ENCODE measurements around the gene ZDHHC12. TPM values are rescaled to one million over a fixed set of nuclear protein-coding genes. Genes with fewer than 3 reads are reported as not detected.

ZDHHC12 gene
- total RNA-seq, 1 experiment from 2014 or later: 35.2 TPM

DNA sequence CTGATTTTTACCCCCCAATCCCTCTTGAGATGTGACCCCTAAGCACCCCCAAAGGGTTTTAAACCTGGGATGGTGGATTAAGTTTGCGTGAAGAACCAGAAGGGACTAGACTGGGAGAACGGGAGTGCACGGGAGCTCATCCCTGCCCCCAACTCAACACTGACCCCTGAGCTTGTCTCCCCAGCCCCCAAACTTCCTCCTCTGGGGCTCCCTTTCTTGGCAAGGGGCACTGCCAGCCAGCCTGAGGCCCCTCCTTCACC lies 39.9 kb downstream of the ZDHHC12 start:
- ChIA-PET POLR2A (ENCODE audit: low non-redundant PET) (interaction anchor here (0.5 kb wide), 1 partner anchor 11 kb away, joined by 9 read pairs; no protein-coding TSS in a partner anchor), CTCF (no interaction called here)
- peak overlapping the region; percentile 71 for H3K27ac ChIP-seq (ENCODE audit: low read depth, low read length, poor library complexity, severe bottlenecking)
- no peaks in the 10 kb centered on the region for H3K27me3 ChIP-seq (replicated peaks; ENCODE audit: insufficient read depth, low read depth, low read length, poor library complexity)
- H3K4me1 ChIP-seq (ENCODE audit: insufficient read depth, low read length, poor library complexity, severe bottlenecking): peaks cover 22% of the 10 kb centered on the region
- BruUV-seq (replicated peaks): TSS peak; percentile 77
- H3K36me3 ChIP-seq (ENCODE audit: insufficient read depth, low read length, poor library complexity, severe bottlenecking): no peaks in the 10 kb centered on the region
- DNase-seq (ENCODE audit: low spot score): no peak
- TF ChIP-seq EZH2 (IDR thresholded peaks at IDR 0.05; ENCODE audit: borderline replicate concordance, low read depth, low read length, poor library complexity, severe bottlenecking) (no peak), CTCF (conservative IDR thresholded peaks at IDR 0.05; ENCODE audit: low read depth, low read length) (no peak)
- intact Hi-C loops (cut with micrococcal nuclease; ENCODE audit: unreplicated experiment): no loop called here
- no peaks in the 10 kb centered on the region for H3K9me3 ChIP-seq (ENCODE audit: low read depth, low read length, poor library complexity, severe bottlenecking)
- peak overlapping the region; percentile 55 for H3K4me3 ChIP-seq (ENCODE audit: low read depth, low read length, poor library complexity, severe bottlenecking)

GRCh38 chr9:128683340-128684064 lies 40.4 kb downstream of the ZDHHC12 start:
- intact Hi-C loops (cut with micrococcal nuclease; ENCODE audit: unreplicated experiment): no loop called here
- ChIA-PET CTCF (interaction anchor here (0.5 kb wide), 2 partner anchors 38 to 1107 kb away, joined by 3 to 4 read pairs; no protein-coding TSS in a partner anchor), POLR2A (ENCODE audit: low non-redundant PET) (interaction anchor here (0.5 to 0.7 kb wide), 2 partner anchors 10 to 92 kb away, joined by 5 to 9 read pairs; no protein-coding TSS in a partner anchor)
- H3K9me3 ChIP-seq (ENCODE audit: low read depth, low read length, poor library complexity, severe bottlenecking): no peaks in the 10 kb centered on the region
- no peaks in the 10 kb centered on the region for H3K36me3 ChIP-seq (ENCODE audit: insufficient read depth, low read length, poor library complexity, severe bottlenecking)
- DNase-seq (ENCODE audit: low spot score): peak; percentile 75
- peaks cover 20% of the 10 kb centered on the region for H3K4me1 ChIP-seq (ENCODE audit: insufficient read depth, low read length, poor library complexity, severe bottlenecking)
- BruUV-seq (replicated peaks): no TSS peak
- H3K27ac ChIP-seq (ENCODE audit: low read depth, low read length, poor library complexity, severe bottlenecking): peak overlapping the region; percentile 71
- peak overlapping the region; percentile 55 for H3K4me3 ChIP-seq (ENCODE audit: low read depth, low read length, poor library complexity, severe bottlenecking)
- TF ChIP-seq EZH2 (IDR thresholded peaks at IDR 0.05; ENCODE audit: borderline replicate concordance, low read depth, low read length, poor library complexity, severe bottlenecking): no peak
- no peak for TF ChIP-seq CTCF (conservative IDR thresholded peaks at IDR 0.05; ENCODE audit: low read depth, low read length)
- no peaks in the 10 kb centered on the region for H3K27me3 ChIP-seq (replicated peaks; ENCODE audit: insufficient read depth, low read depth, low read length, poor library complexity)

GRCh38 chr9:128677794-128678193 lies 46.1 kb downstream of the ZDHHC12 start:
- no peak for DNase-seq (ENCODE audit: low spot score)
- ChIA-PET POLR2A (ENCODE audit: low non-redundant PET) (interaction anchor here (0.6 kb wide), 1 partner anchor 32 kb away, joined by 3 read pairs; no protein-coding TSS in a partner anchor), CTCF (interaction anchor here (0.7 to 0.8 kb wide), 2 partner anchors 20 to 42 kb away, joined by 3 read pairs; no protein-coding TSS in a partner anchor)
- Histone ChIP-seq H3K4me1 (ENCODE audit: insufficient read depth, low read length, poor library complexity, severe bottlenecking) (no peaks in the 10 kb centered on the region), H3K9me3 (ENCODE audit: low read depth, low read length, poor library complexity, severe bottlenecking) (no peaks in the 10 kb centered on the region), H3K36me3 (ENCODE audit: insufficient read depth, low read length, poor library complexity, severe bottlenecking) (no peaks in the 10 kb centered on the region), H3K27me3 (replicated peaks; ENCODE audit: insufficient read depth, low read depth, low read length, poor library complexity) (no peaks in the 10 kb centered on the region), H3K4me3 (ENCODE audit: low read depth, low read length, poor library complexity, severe bottlenecking) (no peak overlapping the region), H3K27ac (ENCODE audit: low read depth, low read length, poor library complexity, severe bottlenecking) (no peak overlapping the region)
- no TSS peak for BruUV-seq (replicated peaks)
- intact Hi-C loops (cut with micrococcal nuclease; ENCODE audit: unreplicated experiment): no loop called here
- TF ChIP-seq CTCF (conservative IDR thresholded peaks at IDR 0.05; ENCODE audit: low read depth, low read length) (no peak), EZH2 (IDR thresholded peaks at IDR 0.05; ENCODE audit: borderline replicate concordance, low read depth, low read length, poor library complexity, severe bottlenecking) (no peak)

All from A673 (cell line).